Measurements from ENCODE around the gene SHISA6. TPM values are rescaled to one million over a fixed set of nuclear protein-coding genes. Genes with fewer than 3 reads are reported as not detected.

Gene SHISA6
- total RNA-seq, 4 donors from 2014 or later: 0.51 to 1.9 (median 1.1) TPM

DNA sequence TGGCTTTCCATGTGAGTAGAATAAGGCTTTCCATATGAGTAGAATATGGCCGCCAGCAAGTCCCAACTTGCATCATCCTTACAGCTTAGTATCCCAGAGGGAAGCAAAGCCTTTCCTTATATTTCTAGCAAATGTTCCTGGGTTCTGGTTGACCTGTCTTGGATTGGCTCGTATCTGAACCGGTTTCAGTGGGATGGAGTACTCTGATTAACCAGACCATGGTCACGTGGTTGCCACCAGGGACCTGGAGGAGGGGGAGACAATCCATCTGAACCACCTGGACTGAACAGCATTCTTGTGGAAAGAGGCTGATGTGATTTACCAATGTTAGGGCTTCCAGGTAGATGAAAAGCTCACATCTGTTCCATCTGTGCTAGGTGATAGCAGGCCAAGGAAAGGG, 89.0 kb downstream of the SHISA6 start:
- TF ChIP-seq, protein P1, sequence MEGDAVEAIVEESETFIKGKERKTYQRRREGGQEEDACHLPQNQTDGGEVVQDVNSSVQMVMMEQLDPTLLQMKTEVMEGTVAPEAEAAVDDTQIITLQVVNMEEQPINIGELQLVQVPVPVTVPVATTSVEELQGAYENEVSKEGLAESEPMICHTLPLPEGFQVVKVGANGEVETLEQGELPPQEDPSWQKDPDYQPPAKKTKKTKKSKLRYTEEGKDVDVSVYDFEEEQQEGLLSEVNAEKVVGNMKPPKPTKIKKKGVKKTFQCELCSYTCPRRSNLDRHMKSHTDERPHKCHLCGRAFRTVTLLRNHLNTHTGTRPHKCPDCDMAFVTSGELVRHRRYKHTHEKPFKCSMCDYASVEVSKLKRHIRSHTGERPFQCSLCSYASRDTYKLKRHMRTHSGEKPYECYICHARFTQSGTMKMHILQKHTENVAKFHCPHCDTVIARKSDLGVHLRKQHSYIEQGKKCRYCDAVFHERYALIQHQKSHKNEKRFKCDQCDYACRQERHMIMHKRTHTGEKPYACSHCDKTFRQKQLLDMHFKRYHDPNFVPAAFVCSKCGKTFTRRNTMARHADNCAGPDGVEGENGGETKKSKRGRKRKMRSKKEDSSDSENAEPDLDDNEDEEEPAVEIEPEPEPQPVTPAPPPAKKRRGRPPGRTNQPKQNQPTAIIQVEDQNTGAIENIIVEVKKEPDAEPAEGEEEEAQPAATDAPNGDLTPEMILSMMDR (IDR thresholded peaks at IDR 0.05; ENCODE audit: low read depth): no peak

DNA sequence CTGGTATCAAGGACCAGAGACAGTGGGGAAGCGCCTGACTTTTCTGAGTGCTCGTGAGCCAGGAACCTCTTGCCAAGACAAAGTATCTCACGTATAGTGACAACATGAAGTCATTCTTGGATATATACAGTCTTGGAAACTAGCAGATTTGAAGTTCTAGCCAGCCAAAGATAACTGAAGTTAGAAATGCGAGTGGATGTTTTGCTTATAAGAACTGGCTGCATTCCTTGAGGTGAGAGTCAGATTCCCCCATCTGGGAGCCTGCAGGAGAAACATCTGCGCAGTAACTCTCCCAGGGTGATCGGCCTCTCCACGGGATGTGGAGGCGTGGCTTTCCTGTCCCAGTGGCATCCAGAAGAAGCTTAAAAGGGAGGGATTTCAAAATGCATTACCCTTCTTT, 89.8 kb downstream of the SHISA6 start:
- TF ChIP-seq, protein P1 (IDR thresholded peaks at IDR 0.05; ENCODE audit: low read depth): no peak

DNA sequence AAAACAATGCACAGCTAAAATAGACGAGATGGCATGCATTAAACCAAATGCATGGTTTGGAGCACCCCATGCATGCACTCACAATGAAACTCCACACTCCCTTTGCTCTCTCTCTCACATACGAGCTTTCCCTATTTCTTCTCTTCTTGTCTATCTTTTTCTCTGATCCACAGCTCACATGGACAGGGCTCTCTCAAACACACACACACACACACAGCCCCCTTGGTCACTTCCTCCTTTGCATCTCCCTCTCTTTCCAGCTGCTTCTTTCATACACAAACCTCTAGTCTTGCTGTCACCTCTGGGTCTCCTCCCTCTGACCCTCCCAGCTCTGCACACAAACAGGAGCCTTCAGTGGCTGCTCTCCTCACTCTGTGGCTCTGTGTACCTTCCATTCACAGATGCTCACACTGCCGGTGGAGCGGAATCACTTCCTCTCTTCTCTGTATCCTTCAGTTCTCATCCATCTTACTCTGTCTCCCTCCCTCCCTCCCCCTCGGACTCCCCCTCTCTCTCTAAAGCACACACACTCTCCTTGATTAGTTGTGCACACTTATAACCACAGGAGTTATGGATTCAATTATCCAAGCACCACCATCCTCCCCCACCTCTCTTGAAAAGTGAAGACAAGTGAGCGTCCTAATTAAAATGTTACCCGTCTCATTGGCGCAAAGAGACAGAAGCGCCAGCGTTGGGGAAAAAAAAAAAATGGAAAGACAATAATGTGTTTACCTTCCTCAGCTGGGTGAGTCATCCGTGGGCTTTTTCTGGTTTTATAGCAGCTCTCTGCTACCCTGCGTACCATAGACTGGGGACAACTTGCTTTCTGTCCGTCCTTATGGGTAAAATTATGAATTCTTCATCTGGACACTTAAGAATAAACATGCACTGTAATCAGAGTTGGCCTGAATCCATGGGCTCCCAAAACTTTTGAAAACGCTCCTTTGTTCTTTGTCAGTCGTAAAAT, 90.8 kb downstream of the SHISA6 start:
- TF ChIP-seq, protein P1 (IDR thresholded peaks at IDR 0.05; ENCODE audit: low read depth): no peak

DNA sequence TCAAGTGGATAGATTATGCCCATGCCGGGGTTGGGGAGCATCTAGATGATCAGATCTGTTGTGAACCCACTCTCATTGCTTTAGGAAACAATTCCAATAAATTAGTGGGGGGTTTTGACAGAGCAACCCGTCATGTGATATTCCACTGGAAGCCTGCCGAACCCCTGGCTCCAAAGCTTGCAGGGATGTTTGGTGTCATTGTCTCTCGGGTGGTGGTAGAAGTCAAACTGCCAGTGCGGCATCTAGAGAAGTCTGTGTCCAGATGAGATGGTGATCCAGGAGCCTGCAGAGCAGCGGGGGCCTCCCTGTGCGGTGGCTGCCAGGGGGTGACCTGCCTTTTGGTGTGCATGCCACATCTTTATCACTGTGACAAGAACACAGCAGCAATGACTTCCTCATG, 91.7 kb downstream of the SHISA6 start:
- TF ChIP-seq, protein P1 (IDR thresholded peaks at IDR 0.05; ENCODE audit: low read depth): no peak

DNA sequence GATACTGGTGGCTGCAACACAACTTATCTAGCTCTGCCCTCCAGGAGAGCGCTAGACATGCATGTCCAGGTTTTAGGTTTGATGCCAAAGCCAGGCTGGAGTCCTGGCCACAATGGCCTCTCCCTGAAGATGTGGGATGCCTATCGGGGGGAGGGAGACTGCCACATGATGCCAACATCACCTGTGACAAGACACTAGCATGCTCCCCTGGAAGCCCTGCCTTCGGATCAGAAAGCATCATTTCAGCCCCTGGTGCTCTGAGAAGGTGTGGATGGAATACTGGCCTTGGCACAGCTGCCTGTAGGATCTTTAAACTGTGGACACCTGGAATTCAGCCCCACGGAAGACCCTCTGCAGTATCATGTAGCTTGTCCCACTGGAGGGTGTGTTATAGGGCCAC, 93.5 kb downstream of the SHISA6 start:
- TF ChIP-seq, protein P1 (IDR thresholded peaks at IDR 0.05; ENCODE audit: low read depth): no peak

DNA sequence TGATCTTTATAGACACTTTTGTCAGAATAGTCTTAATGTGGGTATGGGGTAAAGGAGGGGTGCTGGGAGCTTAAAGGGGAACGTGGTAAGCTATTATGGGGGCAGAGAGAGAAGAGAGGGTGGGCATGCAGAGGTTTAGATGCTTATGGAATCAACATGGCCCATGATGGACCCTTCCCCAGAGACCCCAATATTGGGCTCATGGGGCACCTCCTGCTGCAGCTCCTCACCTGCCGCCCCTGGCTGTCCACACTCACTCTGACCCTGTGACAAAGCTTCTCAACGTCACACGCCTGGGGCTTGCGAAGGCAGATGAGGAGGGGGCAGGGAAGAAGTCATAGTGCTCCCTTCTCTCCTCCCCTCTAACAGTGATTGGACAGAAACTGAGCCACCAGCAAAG, 95.3 kb downstream of the SHISA6 start:
- TF ChIP-seq, protein P1 (IDR thresholded peaks at IDR 0.05; ENCODE audit: low read depth): no peak

DNA sequence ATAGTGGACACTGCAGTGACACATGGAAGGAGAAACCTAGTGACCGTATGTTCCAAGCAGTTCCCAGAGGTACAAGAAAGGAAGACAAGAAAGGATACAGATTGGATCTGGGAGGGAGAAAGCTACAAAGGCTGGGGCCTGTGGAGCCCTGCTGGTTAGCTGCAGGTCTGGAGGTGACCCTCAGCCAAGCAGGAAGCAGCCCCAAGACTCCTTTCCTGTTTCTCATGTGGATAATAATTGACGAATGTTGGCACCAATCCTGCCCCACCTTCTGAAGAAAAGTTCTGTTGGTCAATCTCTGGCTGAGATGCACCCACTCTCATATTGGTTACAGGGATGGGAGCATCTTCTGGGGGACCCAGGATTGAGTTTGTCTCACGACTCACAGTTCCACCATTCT, 99.8 kb downstream of the SHISA6 start:
- TF ChIP-seq, protein P1 (IDR thresholded peaks at IDR 0.05; ENCODE audit: low read depth): no peak

Data from subcutaneous adipose tissue (tissue), 4 donors.